Endothelial cell (in vitro differentiated cells): ENCODE measurements around the gene REC8. TPM values are rescaled to one million over a fixed set of nuclear protein-coding genes. Genes with fewer than 3 reads are reported as not detected.

Experiments used
- DNase-seq: peaks from one replicate; pipeline ENCODE4 v3.0.0; 2021; ENCODE audit warnings: low spot score
- H3K27ac Mint-ChIP-seq: one replicate; pipeline ENCODE4 v1.8.0; 2021; ENCODE audit warnings: mixed read lengths, inconsistent platforms; ENCODE audit not compliant: unreplicated experiment
- H3K27me3 Mint-ChIP-seq: one replicate; pipeline ENCODE4 v1.8.0; 2021; ENCODE audit warnings: mild to moderate bottlenecking, moderate library complexity, mixed read lengths, inconsistent platforms; ENCODE audit not compliant: unreplicated experiment
- H3K36me3 Mint-ChIP-seq: one replicate; pipeline ENCODE4 v1.8.0; 2021; ENCODE audit warnings: mild to moderate bottlenecking, low read depth, mixed read lengths, inconsistent platforms; ENCODE audit not compliant: unreplicated experiment
- H3K4me1 Mint-ChIP-seq: one replicate; pipeline ENCODE4 v1.8.0; 2021; ENCODE audit warnings: mild to moderate bottlenecking, mixed read lengths, inconsistent platforms; ENCODE audit not compliant: unreplicated experiment
- H3K4me3 Mint-ChIP-seq: one replicate; pipeline ENCODE4 v1.8.0; 2021; ENCODE audit warnings: mild to moderate bottlenecking, mixed read lengths, inconsistent platforms; ENCODE audit not compliant: unreplicated experiment
- H3K9me3 Mint-ChIP-seq: one replicate; pipeline ENCODE4 v1.8.0; 2021; ENCODE audit warnings: mixed read lengths, inconsistent platforms; ENCODE audit not compliant: unreplicated experiment
- total RNA-seq: library from RNA; stranded (reverse); fragmentation: NEBNext Ultra II Directional; extraction: Animal tissue kit (Norgen Biotek cat#: 25700); gene quantifications from one replicate; pipeline ENCODE4 v1.2.1, GENCODE V29; 2021; ENCODE audit not compliant: unreplicated experiment
- TF ChIP-seq, protein P1 (sequence below): fragments of 200-600 bp; sonication (generic); IDR thresholded peaks from one replicate; pipeline ENCODE4 v1.5.0; 2021; ENCODE audit warnings: antibody characterized with exemption; ENCODE audit not compliant: unreplicated experiment

REC8 gene
- total RNA-seq, 1 donor from 2014 or later: 31.8 TPM

DNA sequence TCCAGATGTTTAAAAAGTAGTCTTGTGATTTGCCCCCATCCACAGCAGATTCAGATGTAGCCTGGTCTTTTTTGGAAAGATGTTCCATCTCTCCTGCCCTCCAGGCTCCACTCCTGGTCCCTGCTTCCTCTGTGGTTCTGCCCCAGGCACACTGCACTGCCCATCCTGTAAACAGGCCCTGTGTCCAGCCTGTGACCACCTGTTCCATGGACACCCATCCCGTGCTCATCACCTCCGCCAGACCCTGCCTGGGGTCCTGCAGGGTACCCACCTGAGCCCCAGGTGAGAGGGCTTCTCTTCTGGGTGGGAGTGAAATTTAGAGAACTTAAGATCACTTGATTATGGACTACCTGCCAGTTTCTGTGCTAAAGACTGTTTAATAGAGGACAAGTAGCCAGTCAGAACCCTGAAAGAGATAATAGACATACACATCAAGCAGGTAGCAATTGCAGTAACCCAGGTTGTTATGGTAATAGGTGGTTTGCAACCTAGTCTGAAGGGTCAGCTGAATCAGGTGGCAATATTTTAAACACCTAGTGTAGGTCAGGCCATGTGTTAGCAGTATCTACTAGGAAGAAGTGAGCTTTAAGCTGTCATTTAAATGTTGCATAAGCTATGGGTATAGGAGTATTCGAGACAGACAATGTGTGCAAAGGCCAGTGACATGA is 22.4 kb upstream of the REC8 start:
- Mint-ChIP-seq H3K36me3 (peaks cover 29% of the 10 kb centered on the region), H3K4me1 (peaks cover 27% of the 10 kb centered on the region), H3K27me3 (peaks cover 15% of the 10 kb centered on the region), H3K27ac (no peak overlapping the region), H3K4me3 (peak overlapping the region; percentile 94), H3K9me3 (no peaks in the 10 kb centered on the region)
- no peak for DNase-seq
- TF ChIP-seq, protein P1, sequence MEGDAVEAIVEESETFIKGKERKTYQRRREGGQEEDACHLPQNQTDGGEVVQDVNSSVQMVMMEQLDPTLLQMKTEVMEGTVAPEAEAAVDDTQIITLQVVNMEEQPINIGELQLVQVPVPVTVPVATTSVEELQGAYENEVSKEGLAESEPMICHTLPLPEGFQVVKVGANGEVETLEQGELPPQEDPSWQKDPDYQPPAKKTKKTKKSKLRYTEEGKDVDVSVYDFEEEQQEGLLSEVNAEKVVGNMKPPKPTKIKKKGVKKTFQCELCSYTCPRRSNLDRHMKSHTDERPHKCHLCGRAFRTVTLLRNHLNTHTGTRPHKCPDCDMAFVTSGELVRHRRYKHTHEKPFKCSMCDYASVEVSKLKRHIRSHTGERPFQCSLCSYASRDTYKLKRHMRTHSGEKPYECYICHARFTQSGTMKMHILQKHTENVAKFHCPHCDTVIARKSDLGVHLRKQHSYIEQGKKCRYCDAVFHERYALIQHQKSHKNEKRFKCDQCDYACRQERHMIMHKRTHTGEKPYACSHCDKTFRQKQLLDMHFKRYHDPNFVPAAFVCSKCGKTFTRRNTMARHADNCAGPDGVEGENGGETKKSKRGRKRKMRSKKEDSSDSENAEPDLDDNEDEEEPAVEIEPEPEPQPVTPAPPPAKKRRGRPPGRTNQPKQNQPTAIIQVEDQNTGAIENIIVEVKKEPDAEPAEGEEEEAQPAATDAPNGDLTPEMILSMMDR: no peak

DNA sequence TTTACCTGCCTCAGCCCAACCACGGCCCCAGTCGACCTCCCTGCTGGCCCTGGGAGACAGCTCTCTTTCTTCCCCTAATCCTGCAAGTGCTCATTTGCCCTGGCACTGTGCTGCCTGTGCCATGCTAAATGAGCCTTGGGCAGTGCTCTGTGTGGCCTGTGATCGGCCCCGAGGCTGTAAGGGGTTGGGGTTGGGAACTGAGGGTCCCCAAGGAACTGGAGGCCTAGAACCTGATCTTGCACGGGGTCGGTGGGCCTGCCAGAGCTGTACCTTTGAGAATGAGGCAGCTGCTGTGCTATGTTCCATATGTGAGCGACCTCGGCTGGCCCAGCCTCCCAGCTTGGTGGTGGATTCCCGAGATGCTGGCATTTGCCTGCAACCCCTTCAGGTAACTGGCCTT is 21.8 kb upstream of the REC8 start:
- DNase-seq: no peak
- no peaks in the 10 kb centered on the region for H3K9me3 Mint-ChIP-seq
- peaks cover 33% of the 10 kb centered on the region for H3K4me1 Mint-ChIP-seq
- no peak overlapping the region for H3K27ac Mint-ChIP-seq
- H3K27me3 Mint-ChIP-seq: peaks cover 18% of the 10 kb centered on the region
- TF ChIP-seq, protein P1: no peak
- H3K4me3 Mint-ChIP-seq: no peak overlapping the region
- peaks cover 33% of the 10 kb centered on the region for H3K36me3 Mint-ChIP-seq

GRCh38 chr14:24150567-24150966 is 21.3 kb upstream of the REC8 start:
- peak overlapping the region; percentile 23 for H3K4me3 Mint-ChIP-seq
- DNase-seq: no peak
- H3K36me3 Mint-ChIP-seq: peaks cover 35% of the 10 kb centered on the region
- H3K9me3 Mint-ChIP-seq: no peaks in the 10 kb centered on the region
- no peak overlapping the region for H3K27ac Mint-ChIP-seq
- H3K27me3 Mint-ChIP-seq: peaks cover 18% of the 10 kb centered on the region
- TF ChIP-seq, protein P1: no peak
- H3K4me1 Mint-ChIP-seq: peaks cover 36% of the 10 kb centered on the region

DNA sequence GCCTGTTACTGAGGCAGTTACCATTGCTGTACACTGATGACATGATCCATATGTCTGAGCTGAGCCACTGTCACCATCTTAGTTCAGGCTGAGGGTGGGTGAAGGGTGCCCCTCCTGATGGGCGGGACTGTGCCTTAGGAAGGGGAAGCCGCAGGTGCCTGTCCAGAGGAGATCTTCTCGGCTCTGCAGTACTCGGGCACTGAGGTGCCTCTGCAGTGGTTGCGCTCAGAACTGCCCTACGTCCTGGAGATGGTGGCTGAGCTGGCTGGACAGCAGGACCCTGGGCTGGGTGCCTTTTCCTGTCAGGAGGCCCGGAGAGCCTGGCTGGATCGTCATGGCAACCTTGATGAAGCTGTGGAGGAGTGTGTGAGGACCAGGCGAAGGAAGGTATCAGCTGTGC is 20.9 kb upstream of the REC8 start:
- H3K27me3 Mint-ChIP-seq: peaks cover 14% of the 10 kb centered on the region
- peaks cover 36% of the 10 kb centered on the region for H3K36me3 Mint-ChIP-seq
- no peak overlapping the region for H3K27ac Mint-ChIP-seq
- H3K4me1 Mint-ChIP-seq: peaks cover 36% of the 10 kb centered on the region
- DNase-seq: no peak
- TF ChIP-seq, protein P1: no peak
- H3K9me3 Mint-ChIP-seq: no peaks in the 10 kb centered on the region
- peak overlapping the region; percentile 37 for H3K4me3 Mint-ChIP-seq

DNA sequence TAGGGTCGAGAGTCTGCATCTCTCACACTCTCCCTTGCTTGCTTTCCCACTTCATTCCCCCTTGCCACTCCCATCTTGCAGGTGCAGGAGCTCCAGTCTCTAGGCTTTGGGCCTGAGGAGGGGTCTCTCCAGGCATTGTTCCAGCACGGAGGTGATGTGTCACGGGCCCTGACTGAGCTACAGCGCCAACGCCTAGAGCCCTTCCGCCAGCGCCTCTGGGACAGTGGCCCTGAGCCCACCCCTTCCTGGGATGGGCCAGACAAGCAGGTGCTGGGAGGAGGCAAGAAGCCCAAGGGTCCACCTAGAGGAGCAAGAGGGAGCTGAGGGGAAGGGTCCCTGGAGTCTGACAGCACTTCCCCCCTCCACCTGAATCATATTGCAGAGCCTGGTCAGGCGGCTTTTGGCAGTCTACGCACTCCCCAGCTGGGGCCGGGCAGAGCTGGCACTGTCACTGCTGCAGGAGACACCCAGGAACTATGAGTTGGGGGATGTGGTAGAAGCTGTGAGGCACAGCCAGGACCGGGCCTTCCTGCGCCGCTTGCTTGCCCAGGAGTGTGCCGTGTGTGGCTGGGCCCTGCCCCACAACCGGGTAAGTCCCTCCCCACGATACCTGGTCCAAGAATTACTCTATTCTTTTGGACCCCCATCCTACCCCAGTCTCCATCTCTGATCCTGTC is 20.3 kb upstream of the REC8 start:
- peaks cover 35% of the 10 kb centered on the region for H3K4me1 Mint-ChIP-seq
- H3K36me3 Mint-ChIP-seq: peaks cover 35% of the 10 kb centered on the region
- DNase-seq: no peak
- peaks cover 14% of the 10 kb centered on the region for H3K27me3 Mint-ChIP-seq
- no peak overlapping the region for H3K4me3 Mint-ChIP-seq
- TF ChIP-seq, protein P1: no peak
- no peaks in the 10 kb centered on the region for H3K9me3 Mint-ChIP-seq
- H3K27ac Mint-ChIP-seq: no peak overlapping the region
